HG03439 (cell line): ENCODE data around the gene CLTC.
A peak's percentile ranks its signal among the peaks of the same experiment; 100 is the strongest.
"Not testable (repeated sequence)": the region's sequence is repeated elsewhere in the genome, so short reads cannot be mapped to it uniquely, and the experiment has no call there.

Experiments used
- ATAC-seq: cut with Tn5 transposase; IDR thresholded peaks from one replicate; pipeline ENCODE4 v1.9.1; 2021; ENCODE audit warnings: mild to moderate bottlenecking, moderate library complexity; ENCODE audit not compliant: unreplicated experiment

CLTC gene

GRCh38 chr17:59633658-59634359 lies 14.1 kb downstream of the CLTC start:
- ATAC-seq, result no peak

DNA sequence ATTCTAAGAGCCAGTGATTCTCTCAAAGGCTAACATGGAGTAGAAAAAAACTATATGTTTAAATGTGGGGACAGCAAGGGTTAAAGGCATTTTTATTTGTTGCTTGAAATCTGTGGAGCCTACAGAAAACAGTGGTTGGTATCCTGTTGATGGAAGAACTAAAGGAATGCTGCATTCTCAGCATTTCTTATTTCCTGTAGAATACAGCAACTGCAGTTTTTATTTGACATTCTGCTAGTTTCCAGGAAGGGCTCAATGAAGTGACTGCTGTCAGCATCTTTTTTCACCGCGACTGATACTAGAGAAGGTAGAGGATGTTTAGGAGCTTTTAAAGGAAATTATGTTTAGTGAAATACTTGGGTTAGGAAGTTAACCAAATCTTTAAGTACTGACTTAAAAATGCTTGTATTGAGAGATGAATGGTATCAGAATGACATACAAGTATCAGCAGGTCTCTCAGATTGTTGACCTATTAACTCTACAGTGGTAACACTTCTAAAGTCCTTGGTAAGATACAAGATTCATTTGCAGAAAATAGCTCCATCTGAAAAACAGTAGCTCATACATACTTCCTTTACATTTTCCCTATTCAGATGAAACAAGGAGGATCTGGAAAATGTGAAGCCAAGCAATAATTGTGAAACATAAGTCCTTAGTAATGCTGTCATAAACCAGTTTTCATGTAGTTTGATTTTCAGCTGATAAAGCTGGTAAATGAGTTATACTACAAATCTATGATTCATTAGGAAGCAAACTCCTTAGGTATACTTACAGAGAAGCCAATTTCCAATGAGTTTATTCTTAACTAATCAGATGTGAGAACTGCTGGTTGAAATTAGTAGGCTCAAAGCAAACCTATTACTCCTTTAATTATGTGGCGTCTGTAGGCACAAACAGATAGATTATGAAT lies 15.2 kb downstream of the CLTC start:
- no peak for ATAC-seq

DNA sequence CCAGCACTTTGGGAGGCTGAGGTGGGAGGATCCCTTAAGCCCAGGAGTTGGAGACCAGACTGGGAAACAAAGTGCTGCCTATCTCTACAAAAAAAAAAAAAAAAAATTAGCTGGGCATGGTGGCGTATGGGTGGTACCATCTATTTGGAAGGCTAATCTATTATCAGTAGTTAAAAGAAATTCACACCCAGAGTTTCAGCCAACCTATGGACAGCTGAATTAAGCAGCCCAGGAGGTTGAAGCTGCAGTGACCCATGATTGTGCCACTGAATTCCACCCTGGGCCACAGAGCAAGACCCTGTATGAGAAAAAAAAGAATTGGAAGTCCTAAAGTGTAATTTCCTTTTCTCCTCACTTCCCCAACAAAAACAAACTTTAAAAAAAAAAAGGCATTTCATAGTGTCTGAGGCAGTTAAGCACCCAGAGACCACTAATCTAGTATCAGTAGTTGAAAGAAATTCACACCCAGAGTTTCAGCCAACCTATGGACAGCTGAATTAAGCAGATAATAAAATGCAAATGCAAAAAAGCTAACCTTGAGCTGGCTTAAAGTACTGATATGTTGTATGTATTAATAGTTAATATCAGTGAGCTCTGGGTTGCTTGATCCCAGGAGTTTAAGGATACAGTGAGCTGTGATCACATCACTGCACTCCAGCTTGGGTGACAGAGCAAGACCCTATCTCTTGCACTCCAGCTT lies 18.1 kb downstream of the CLTC start:
- ATAC-seq, result no peak

DNA sequence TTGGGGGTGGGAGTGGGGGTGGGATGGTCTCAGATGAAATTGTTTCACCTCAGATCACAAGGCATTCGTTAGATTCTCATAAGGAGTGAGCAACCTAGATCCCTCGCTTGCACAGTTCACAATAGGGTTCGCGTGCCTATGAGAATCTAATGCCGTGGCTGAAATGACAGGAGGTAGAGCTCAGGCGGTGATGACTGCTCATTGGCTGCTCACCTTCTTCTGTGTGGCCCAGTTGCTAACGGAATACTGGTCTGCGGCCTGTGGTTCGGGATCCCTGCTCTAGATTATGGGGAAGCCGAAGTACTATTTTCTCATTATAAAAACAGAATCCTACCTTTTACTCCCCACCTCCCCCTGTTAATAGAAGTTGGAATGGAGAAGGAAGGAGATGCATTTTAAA lies 18.9 kb downstream of the CLTC start:
- no peak for ATAC-seq

DNA sequence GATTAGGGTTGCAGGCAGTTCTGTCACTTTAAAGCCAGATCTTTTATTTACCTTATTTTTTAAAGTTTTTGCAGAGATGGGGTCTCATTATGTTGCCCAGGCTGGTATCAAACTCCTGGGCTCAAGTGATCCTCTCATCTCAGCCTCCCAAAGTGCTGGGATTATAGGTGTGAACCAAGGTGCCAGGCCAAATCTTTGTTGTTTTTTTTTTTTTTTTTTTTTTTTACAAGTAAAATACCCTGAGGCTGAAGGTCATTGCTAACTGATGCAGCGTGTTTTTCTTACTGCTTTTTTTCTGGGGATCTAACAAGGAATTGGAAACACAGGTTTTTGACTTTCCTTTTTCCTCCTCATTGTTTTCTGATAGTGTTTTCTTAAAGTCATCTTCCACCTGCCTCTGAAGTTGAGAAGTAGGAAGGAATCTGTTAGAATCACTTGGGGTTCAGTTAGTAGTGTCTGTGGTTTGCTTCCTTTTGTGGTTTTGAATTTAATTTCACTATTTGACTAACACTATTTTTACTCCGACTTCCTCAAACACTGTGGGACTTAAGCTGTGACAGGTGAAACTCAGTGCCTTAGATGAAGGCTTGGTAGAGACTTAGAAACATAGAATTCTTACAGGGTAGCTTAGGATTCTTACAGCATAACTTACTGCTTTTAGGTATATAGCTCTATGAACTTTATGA lies 22.2 kb downstream of the CLTC start:
- ATAC-seq, result peak; percentile 82

GRCh38 chr17:59642565-59642964 lies 22.9 kb downstream of the CLTC start:
- ATAC-seq, result no peak

GRCh38 chr17:59643159-59644140 lies 23.8 kb downstream of the CLTC start:
- no peak for ATAC-seq

GRCh38 chr17:59647288-59647687 lies 27.6 kb downstream of the CLTC start:
- no peak for ATAC-seq

- no peak for ATAC-seq
Observed at GRCh38 chr17:59649886-59650285, 30.2 kb downstream of the CLTC start.

DNA sequence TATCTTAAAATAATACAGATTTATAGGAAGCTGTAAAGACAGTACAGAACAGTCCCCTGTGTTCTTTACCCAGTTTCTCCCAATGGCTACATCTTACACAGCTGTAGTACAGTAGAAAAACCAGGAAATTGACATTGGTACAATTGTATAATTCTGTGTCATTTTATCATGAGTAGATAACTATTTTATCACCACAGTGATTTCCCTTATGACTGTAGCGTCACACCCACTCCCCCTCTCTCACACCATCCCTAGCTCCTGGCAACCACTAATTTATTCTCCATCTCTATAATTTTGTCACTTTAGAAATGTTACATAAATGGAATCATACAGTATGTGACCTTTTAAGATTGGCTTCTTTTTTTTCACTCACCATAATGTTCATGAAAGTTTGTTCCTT lies 30.9 kb downstream of the CLTC start:
- ATAC-seq, result no peak

GRCh38 chr17:59651346-59651745 lies 31.7 kb downstream of the CLTC start:
- ATAC-seq, result no peak

DNA sequence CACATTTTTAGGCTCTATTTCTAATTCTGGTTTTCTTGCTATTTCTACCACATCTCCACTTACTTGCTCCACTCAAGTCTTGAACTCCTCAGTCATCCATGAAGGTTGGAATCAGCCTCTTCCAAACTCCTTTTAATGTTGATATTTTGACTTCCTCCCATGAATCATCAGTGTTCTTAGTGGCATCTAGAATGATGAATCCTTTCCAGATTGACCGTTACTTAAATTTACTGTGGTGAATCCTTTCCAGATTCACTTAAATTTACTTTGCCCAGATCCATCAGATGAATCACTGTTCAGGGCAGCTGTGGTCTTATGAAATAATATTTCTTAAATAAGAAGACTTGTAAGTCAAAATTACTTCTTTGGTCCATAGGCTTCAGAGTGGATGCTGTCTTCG lies 32.4 kb downstream of the CLTC start:
- ATAC-seq, result no peak

DNA sequence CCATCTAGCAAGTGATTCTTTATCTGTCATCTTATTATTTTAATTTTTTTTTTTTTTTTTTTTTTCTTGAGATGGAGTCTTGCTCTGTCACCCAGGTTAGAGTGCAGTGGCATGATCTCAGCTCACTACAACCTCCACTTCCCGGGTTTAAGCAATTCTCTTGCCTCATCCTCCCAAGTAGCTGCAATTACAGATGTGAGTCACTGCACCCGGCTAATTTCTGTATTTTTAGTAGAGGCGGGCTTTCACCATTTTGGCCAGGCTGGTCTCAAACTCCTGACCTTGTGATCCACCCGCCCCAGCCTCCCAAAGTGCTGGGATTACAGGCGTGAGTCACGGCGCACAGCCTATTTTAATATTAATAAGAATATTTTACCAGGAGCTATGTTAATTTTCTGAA lies 36.9 kb downstream of the CLTC start:
- ATAC-seq, result not testable (repeated sequence)

DNA sequence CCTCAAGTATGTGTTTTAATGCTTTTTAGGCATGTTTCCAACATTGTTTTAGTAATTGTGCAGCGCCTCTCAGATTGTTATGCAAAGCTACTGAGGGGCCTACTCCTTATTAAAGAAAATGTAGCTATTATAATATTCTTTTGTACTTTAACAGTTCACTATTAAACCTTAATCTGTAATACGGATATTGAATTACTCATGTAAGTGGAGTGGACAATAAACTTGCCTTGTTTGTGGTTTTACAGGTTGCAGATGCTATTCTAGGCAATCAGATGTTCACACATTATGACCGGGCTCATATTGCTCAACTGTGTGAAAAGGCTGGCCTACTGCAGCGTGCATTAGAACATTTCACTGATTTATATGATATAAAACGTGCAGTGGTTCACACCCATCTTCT lies 46.5 kb downstream of the CLTC start:
- ATAC-seq, result no peak

DNA sequence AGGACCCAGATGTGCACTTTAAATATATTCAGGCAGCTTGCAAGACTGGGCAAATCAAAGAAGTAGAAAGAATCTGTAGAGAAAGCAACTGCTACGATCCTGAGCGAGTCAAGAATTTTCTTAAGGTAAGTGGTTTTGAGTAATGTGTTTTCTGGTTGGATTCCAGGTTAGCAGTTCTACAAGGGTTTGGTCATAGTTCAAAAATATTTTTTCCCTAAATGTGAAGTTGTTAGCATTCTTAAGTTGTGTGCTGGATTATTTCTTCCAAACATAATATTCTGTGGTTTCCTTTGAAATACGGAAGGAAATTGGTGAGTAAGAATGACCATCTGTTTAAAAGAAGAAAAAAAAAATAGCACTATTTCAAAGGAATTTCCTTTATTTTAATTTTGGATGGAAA lies 49.1 kb downstream of the CLTC start:
- no peak for ATAC-seq

DNA sequence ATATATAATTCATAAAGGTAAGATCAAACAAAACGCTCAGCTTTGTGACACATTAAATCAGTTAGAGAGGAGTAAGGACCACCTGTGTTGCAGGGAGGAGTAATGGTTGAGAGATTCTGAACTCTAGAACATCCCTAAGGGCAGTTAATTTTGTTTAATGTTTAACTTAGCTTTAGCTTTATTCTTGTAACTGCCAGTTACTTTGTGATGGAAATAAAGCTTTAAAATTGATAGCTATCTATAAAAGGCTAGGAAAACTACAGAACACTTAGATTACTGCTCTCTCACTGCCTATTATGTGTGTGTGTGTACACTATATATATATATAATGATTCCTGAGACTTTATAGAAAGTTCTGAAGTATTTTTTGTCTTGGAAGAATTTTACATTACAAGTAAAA lies 49.7 kb downstream of the CLTC start:
- no peak for ATAC-seq

DNA sequence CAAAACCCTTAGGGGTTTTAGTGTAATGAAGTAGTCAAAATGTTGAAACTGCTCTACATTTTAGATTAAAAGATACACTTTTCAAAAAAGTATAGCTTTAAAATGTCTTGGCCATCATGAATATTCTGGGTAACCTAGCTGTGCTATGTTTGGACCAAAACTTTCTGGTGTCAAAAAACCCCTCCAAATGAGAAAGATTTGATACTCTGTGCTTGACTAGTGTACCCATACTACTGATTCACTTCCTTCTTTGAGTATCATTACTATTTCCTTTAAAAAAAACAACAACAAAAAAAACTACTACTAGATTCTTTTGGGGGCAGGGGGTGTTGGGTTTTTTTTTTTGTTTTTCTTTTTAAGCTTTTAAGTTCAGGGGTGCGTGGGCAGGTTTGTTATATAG lies 50.2 kb downstream of the CLTC start:
- no peak for ATAC-seq

DNA sequence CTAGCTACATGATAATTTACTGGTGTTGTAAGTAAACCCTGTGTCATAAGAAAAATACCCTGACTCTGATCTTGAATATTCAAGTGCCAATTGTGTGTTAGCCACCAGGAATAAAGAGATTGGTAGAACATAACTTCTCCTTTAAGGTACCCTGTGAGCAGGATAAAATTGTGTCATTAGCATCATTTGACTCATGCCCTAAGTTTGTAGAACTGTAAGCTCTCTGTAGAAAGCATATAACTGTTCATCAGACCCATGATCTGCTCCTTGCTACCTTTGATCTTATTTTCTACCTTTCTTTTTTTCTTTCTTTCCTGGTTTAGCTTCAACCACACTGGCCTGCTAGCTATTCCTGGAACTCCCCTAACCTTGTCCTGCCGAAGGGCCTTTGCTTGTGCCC lies 51.7 kb downstream of the CLTC start:
- ATAC-seq, result no peak

- ATAC-seq, result no peak
Observed at GRCh38 chr17:59675231-59675630, 55.5 kb downstream of the CLTC start.

GRCh38 chr17:59676716-59677115 lies 57.0 kb downstream of the CLTC start:
- no peak for ATAC-seq
